Cerebellar cortex (tissue), 1 donor: ENCODE data around the gene NPAS2.

ENCODE experiments used
- DNase-seq: peaks from one replicate; pipeline ENCODE4 v3.0.0-alpha.2; 2015; ENCODE audit warnings: low spot score

NPAS2 gene

GRCh38 chr2:101012054-101012705 is 192.2 kb downstream of the NPAS2 start:
- DNase-seq, result no peak

DNA sequence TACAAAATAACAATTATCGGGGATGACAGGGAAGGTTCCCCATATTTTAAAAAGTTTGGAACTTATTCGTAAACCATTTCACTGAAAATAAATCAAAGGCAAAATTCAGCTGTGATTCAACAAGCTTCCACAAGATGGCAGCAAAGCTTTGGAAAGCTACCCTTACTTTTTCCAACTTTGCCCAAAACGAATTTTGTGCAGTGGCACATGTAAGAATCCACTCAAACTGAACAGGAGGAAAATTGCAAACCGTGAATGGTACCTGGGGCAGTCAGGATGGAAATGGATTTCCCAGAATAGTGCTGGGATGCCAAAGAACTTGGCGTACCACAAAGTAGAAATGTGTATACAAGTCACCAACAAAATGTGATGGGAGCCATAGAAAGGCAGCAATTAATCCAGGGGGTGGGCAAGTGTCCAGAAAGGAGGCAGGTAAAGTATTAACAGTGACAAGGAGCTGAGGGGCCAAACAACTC is 192.8 kb downstream of the NPAS2 start:
- peak; percentile 63 for DNase-seq

GRCh38 chr2:101014264-101014857 is 194.4 kb downstream of the NPAS2 start:
- no peak for DNase-seq

- DNase-seq, result no peak
These were observed 197.4 kb downstream of the NPAS2 start for GRCh38 chr2:101017371-101017770.

GRCh38 chr2:101018934-101019333 is 199.0 kb downstream of the NPAS2 start:
- DNase-seq, result peak; percentile 43

DNA sequence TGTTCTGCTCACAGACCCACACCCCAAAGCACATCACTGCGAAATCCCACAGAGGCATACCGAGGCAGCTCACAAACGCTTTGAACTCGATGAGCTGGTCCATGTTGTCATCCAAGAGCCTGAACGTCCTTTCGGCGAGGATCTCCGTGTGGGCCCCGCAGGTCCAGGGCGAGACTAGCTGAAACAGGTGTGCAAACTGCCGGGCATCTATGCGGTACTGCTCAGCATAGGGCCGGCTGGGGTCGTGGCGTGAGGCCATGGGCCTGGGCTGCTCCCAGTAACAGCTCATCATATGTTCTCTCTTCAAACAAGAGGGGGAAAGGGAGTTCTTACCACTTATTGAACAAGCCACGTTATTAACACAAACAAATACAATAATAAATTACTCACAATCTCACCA is 202.3 kb downstream of the NPAS2 start:
- no peak for DNase-seq

DNA sequence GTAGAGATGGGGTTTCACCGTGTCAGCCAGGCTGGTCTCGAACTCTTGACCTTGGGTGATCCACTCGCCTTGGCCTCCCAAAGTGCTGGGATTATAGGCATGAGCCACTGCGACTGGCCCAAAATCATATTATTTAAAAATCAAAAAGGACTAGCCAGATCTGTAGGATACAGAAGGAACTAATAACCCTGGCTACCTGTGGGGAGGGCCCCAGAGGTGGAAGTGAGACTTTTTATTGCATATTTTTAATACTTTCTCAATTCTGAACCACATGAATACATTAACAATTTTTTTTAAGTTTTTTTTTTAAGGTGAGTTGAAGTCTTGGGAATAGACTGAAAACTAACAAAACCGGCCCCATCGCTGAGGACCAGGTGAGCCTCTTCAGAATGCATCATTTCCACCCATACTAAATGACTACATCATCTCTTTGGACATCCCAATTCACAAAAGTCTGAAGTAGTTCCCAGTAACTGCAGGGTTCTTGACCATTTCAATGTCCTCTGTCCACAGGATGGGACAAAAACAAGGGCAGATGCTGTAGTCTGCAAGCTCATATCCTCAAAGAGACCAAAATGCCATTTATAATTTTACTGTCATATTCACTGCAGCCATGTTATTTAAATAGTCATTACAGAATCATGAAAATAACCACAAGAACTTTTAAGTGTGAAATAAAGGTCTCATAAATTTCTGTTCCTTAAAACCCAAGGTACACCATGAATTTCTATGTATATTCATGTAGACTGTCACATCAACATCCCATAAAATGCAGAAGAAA is 203.6 kb downstream of the NPAS2 start:
- no peak for DNase-seq

GRCh38 chr2:101025561-101025960 is 205.6 kb downstream of the NPAS2 start:
- DNase-seq, result no peak

- no peak for DNase-seq
These were observed 206.3 kb downstream of the NPAS2 start for GRCh38 chr2:101026253-101026701.

DNA sequence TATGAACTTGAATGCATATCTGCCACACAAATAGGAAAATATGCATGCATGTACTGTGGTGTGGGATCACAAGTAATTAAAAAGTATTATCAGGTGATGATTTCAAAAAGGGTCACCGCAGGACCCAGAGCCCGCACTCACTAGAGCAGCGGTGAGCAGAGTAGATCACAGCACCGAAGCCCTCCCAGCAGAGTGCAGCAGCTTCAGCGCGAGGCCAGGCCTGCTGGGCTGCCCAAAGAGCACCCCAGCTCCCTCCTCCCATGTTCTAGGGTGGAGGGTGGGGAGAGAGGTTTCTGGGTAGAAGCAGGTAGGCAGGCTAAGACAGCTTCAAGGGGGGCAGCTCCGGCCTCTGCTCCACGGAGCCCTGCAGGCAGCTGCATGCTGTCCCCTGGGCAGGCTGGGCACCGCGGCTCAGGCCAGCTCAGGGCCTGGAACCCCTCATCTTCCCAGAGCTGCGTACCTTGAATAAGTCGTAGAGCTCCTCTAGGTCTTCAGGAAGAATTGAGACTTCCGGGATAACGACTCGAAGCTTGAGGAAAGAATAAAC is 207.1 kb downstream of the NPAS2 start:
- no peak for DNase-seq

GRCh38 chr2:101027852-101028251 is 207.9 kb downstream of the NPAS2 start:
- no peak for DNase-seq

DNA sequence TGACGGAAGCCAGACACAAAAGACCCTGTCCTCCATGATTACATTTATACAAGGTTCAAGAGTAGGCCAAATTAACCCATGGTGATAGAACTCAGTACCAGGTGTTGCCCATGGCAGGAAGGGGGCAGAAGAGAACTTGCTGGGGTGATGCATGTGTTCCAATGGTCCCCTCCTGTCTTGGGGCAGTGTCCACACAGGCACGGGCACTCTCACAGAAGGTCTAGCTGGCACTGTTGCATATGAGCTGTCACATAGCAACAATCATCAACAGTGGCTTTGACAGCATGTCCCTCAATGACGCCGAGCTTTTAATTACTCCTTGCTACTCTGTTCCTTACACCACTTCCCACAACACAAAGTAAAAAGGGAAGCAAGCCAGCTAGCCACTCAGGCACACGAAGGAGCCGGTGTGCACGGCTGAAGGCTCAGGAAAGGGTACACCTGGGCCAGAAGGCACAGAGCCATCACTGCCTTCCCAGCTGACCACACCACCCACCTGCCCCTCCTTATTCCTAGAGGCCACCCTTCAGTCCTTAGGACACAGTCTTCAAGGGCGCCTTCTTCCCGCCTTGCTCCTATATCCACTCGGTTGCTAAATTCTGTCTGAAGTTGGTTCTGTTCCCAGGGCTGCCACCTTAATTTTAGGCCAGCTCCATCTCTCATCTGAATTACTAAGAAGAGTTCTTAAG is 211.1 kb downstream of the NPAS2 start:
- no peak for DNase-seq

DNA sequence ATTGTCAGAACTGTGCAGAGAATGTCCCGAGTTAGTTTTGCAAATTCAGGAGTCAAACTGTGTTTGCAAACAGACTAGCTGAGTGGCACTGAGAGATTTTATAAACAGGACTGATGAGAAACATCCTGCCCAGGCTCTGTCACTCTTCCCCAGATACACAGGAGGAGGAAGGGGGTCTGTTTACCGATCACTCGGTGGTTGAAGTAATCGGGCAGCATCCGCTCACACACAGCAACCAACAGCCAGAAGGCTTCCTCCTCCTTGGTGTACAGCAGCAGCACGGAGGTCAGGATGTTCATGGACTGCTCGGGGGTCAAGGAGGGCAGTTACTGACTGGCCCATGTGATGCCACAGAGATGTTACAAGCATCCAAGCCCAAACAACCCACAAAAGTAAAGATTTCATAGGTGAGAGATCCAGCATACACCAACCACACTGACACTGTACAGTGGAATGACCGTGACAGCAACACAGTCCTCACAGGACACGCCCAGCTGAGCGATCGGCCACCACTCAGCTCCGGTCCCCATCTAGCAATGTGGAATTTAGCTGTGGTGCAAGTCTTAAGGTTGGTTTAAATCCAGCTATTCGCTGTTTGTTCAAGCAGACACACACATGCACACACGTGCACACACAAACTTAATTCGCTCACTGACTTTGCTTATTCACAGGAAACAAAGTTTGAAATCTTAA is 212.3 kb downstream of the NPAS2 start:
- no peak for DNase-seq

DNA sequence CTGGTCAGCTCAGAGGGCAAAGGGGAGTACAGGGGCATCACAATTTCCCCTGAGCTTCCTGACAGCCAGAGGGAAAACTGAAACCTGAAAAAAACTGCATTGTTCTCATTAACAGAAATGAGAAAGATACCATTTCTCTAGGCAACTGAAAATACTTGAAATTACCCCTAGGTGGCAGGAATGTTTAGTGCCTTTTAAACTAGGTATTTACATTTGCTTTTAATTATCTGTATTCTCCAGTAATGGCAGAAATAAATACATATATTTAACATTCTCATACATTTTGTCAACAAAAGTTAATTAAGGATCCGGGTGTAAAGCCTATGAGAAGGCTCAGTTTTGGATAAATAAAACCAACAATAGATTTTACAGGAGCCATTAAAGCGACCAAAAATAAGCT is 216.6 kb downstream of the NPAS2 start:
- DNase-seq, result peak; percentile 16

DNA sequence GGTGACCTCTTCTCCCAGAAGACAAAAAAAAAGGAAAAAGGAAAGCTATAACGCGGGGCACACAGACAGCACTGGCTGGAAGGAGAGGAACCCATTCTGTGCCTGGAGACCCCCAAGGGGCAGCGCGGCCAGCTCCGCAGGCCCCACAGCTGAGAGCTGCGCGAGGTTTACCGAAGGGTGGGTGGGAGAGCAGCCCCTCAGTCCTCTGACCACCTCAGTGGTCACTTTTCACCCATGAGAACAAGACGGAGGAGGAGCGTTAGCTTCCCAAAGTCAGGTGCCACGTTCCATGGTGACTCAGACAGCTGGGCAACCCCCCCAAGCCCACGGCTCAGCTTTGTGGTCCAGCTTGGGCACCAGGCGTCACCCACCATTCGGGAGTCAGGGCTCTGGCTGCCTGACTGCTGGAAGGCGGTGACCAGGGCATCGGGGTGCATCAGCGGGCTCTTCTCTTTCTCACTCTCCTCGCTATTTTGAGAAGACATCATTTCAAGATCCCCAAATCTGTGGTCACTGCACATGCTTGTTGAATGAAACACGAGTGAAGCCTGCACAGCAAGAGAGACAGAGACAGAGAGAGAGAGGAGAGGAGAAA is 217.3 kb downstream of the NPAS2 start:
- DNase-seq, result no peak

DNA sequence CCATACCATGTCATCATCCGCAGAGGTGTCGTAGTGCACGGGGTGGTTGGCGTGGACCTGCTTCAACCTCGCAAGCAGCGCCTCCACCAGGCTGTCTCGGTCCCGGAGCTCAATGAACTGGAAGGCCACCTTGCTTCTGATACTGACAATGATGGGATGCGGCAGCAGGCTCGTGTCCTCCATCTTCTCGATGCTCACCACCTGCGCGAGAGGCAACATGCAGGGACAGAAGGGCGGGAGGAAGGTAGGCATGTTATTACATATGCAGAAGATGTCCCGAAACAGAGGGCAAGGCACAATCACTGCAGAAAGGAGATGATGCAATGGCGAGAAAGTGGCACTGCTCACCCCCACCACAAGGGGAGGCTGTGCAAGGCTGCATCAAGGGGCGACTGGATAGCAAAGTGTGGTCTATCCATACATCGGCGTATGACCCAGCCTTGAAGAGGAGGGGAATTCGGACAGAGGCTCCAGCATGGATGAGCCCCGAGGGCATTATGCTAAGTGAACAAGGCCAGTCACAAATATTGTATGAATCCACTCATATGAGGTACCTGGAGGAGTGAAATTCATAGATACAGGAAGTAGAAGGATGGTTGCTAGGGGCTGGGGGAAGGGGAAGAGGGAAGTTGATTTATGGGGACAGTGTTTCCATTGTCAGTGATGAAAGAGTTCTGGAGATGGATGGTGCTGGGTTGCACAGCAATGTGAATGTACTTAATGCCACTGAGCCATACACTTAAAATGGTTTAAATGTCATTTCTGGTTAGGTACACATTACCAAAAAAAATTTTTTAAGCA is 218.7 kb downstream of the NPAS2 start:
- no peak for DNase-seq

DNA sequence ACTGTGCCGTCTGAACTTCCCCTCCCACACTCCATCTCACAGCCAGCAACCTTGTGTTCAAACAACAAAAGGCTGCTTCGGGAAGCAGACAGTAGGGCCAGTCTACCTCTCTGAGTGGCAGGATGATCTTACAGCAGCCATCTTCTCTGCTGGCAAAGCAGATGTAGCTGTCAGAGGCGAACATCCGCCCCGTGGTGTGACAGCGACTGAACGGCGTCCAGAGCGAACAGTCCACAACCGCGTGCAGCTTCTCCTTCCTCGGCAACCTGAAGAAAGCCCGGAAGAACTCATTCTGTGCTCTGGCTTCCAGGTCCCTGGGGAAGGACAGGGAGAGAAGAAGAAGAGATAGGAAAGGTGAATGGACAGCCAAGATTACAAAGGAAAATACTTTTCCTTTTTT is 220.1 kb downstream of the NPAS2 start:
- DNase-seq, result no peak

- DNase-seq, result no peak
These were observed 220.8 kb downstream of the NPAS2 start for GRCh38 chr2:101040761-101041160.

DNA sequence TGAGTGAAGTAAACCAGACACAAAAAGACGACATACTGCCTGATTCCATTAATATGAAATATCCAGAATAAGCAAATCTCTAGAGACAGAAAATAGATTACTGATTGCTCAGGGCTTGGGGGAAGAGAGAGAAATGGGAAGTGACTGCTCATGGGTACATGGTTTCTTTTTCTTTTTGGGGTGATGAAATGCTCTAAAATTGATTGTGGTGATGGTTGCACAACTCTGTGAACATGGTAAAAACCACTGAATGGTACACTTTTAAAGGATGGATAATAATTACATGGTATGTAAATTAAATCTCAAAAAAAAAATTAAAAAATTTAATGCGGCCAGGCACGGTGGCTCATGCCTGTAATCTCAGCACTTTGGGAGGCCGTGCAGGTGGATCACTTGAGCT is 221.5 kb downstream of the NPAS2 start:
- no peak for DNase-seq

DNA sequence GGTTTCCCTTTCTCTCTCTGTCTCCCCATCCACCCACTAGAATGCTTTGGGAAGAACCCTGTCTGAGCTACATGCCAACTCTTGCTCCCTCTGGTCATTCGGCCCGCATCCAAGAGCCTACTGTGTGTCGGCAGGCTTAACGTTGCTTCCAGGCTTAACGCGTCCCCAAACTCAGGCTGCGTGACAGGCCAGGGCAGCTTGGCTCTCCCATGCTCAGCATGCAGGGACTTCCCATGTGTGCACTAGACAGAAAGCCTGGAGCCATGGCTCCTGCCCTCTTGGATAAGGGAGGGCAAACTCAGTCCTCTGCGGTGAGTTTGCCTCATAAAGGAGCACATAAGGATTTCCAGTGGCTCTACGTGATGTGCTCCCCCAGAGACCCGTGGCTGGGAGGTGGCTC is 225.4 kb downstream of the NPAS2 start:
- peak; percentile 17 for DNase-seq
